VCaP (cell line): ENCODE data around the gene PLA2G6.
A peak's percentile ranks its signal among the peaks of the same experiment; 100 is the strongest.

Experiments used
- H3K27ac ChIP-seq: fragments of 450-650 bp; 2 replicates; pipeline ENCODE4 v1.5.1; 2017
- CTCF ChIP-seq: fragments of 450-650 bp; conservative IDR thresholded peaks from 2 replicates; pipeline ENCODE4 v1.5.1; 2017; ENCODE audit warnings: mild to moderate bottlenecking, moderate library complexity

The PLA2G6 gene

GRCh38 chr22:38180841-38181452, 683 bp downstream of the PLA2G6 start:
- no peak for TF ChIP-seq CTCF
- H3K27ac ChIP-seq: peak overlapping the region; percentile 99

- peak overlapping the region; percentile 99 for H3K27ac ChIP-seq
Observed at GRCh38 chr22:38178605-38178937, 3.1 kb downstream of the PLA2G6 start.

GRCh38 chr22:38177926-38178604, 3.6 kb downstream of the PLA2G6 start:
- peak overlapping the region; percentile 99 for H3K27ac ChIP-seq
- TF ChIP-seq CTCF: no peak

- peak overlapping the region; percentile 99 for H3K27ac ChIP-seq
Observed at GRCh38 chr22:38177571-38177925, 4.1 kb downstream of the PLA2G6 start.

- peak overlapping the region; percentile 99 for H3K27ac ChIP-seq
- TF ChIP-seq CTCF: no peak
Observed at GRCh38 chr22:38177044-38177443, 4.6 kb downstream of the PLA2G6 start.

- no peak for TF ChIP-seq CTCF
- H3K27ac ChIP-seq: peak overlapping the region; percentile 99; the same call in 1 of the 2 replicates
Observed at GRCh38 chr22:38176170-38176741, 5.4 kb downstream of the PLA2G6 start.

GRCh38 chr22:38175206-38176118, 6.2 kb downstream of the PLA2G6 start:
- H3K27ac ChIP-seq: no peak overlapping the region; the same call in 1 of the 2 replicates
- TF ChIP-seq CTCF: no peak

GRCh38 chr22:38174626-38175025, 7.0 kb downstream of the PLA2G6 start:
- H3K27ac ChIP-seq: no peak overlapping the region

More at GRCh38 chr22:38174626-38175025, 7.0 kb downstream of the PLA2G6 start:
- TF ChIP-seq CTCF: no peak
